Activated CD4-positive, alpha-beta T cell treated with anti-CD3 and anti-CD28 coated beads for 4 hours (primary cell): ENCODE results near the gene ZNFX1.
"Not testable (repeated sequence)": the region's sequence is repeated elsewhere in the genome, so short reads cannot be mapped to it uniquely, and the experiment has no call there.

Source experiments
- DNase-seq, 2 donors: peaks; one replicate each; pipeline ENCODE4 v3.0.0-alpha.2; 2020

The ZNFX1 gene

DNA sequence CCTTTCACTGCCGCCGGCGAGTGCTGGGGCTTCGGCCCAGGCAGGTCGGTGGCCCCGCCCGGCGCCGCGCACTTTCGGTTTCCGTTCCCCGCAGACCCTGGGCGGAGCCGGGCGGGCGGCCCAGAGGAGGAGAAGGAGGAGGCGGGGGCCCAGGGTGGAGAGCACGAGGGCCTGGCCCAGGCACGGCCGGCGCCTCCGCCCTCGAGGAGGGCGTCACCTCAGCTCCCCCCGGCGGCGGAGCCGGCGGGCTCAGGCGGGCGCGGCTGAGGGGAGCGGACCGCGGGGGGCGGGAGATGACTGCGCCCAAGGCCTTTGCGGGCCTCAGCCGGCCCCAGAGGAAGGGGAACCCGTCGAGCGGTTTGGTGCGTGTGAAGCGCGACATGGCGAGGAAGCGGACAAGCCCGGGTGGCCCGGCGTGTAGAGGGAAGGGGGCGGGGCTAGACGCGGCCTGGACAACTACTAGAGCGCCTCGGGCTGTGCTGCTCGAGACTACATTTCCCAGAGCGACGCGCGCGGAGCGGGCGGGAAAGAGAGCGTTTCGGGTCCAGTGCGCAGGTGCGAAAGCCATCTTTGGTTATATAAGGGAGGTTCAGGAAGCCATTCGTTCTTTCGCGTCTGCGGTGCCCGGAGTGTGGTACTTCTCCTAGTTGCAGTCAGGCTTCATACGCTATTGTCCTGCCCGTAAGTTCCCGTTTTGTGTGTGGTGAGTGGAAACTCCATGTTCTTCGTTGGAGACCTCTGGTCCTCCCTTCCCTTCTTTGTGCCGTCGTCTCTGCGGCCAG, at the start of gene ZNFX1:
ZNFX1 (minus strand) TSS at position 22 of the 782 bp plus-strand sequence. CDS start 2,218 bp downstream, outside the sequence.
- DNase-seq = peak; percentile 98 to 99

- no peak for DNase-seq
Observed at GRCh38 chr20:49326026-49326425, 48.2 kb upstream of the ZNFX1 start.

DNA sequence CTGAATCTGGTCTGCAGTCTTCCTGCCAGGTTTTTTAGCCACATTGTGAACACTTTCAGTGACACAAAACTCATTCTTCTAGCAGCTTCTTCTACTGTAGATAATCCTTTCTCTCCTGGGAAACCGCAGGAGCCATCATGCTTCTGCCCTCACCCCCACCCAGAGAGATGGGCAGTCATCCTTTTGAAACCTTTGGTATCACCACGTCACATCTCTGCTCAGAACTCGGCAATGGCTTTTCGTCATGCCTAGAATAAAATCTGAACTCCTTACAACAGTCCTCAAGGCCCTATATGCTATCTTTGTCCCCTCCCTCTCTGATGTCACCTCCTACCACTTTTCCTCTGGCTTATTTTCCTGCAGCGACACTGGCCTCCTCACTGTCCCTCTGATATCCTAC, 46.4 kb upstream of the ZNFX1 start:
- no peak for DNase-seq

DNA sequence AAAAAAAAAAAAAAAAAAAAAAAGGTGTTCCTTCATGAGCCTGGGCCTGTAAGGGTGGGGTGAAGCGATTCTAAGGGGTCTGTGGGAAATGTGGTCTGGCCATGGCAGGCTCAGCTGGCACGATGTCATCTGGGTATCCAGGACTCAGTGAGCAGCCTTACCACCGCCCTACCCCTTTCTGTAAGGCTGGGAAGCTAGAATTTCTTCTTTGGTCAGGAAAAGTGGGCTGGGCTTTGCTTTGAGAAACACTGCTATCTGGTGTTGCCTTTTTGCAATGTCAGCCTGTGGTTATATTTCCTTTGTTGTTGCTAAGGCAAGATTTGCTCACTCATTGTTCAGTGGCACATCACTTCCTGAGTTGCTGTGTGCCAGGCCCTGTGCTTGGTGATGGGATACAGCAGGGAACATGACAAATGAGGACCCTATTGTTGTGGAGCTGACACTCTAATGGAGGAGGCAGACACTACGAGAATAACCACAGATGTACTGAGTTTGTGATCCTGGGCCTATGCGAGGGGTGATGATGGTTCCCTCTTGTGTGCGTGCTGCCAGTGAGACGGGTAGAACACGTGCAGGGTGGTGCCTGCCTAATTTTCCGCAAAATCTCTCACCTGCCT, 45.9 kb upstream of the ZNFX1 start:
- peak; percentile 15 to 21 for DNase-seq

DNA sequence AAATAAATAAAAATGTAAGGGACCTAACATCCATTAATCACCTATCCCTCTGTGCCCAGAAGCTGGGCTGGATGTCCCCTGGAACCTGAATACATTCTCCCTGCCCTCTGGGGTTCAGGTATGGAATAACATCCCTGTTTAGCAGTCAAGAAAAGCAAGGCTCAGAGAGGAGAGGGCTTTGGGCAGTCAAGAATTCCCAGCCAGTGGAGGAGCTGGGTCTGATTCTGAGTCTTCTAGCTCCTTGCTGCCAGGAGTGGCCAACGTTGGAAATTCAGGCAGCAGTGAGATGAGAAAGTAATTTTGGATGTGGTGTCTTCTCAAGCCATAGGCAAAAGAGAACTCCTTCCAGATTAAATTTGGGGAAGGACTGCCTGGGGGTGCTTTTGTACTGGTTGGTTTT, 42.6 kb upstream of the ZNFX1 start:
- DNase-seq = no peak

DNA sequence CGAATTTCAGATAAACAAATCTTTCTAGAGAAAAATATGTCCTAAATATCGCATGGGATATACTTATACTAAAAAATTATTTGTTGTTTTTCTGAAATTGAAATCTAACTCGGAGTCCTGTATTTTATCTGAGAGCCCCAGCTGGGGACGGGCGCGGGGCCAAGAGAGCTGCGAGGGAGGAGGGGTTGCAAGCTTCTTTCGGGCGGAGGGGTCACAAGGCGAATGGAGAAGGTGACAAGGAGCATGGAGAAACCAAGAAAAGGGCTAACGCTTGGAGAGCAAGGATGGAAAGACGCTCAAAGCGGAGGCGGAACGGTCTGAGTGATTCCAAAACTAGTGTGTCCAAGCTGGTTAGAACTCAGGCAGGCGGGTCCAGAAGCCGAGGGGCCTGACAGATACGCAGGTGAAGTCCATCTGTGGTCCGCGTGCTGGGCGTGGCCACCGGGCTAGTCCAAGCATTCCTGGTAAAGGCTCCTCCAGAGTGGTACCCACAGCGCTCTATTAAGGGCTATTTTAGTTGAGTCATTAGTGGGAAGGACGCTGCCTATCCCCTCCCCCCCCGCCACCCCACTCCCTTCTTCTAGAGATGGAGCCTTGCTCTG, 41.5 kb upstream of the ZNFX1 start:
- no peak for DNase-seq

DNA sequence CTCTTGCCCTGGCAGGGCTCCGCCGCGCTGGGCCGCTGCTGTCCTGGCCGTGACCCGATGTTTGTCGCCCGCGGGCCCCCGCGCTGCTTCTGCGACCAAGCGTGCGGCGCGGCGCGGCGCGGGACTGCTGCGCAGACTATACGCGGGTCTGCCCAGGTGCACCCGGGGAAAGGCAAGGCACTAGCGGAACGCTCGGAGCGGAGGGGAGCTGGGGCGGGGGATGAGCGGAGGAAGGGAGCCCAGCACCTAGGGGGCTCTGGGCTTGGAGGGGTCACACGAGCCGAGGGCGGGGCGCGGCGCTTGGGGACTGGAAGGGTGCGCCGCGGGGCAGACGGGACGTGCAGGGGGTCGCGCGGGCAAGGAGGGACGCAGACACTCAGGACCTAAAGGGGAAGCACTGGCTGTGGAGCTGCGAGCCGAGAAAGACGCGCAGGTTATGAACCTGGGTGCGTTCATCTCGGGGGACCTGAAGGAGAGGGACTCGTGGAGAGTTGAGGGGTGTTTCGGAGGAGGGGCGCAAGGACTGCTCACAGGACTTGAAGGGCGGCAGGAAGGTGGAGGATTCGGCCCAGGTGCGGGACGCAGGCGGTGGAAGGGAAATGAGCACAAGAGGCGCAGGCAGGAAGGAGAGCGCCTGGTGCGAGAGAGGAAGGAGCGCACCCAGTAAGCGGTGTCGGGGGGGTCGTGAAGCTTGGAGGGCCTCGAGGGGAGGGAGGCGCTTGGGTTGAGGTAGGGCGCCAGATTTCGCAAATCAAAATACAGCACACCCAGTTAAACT, 40.8 kb upstream of the ZNFX1 start:
- peak in 1 of 2 donors; percentile 11 for DNase-seq

DNA sequence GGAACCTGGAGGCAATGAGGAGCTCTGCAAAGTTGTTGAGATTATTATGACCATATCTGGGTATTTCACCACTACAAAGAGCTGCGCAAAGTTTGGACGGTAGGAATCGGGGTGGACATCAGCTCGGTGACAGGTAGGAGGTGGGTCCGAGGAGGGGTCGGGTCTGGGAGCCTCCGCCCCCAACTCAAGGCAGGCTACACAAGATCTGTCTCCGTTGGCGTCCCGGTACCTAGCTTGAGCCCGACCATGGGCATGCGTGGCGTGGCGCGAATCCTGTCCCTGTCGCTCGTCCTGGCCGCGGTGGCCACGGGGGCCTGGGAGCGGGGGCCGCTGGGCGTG, 40.2 kb upstream of the ZNFX1 start:
- no peak for DNase-seq

GRCh38 chr20:49316704-49317103, 38.8 kb upstream of the ZNFX1 start:
- DNase-seq = no peak

DNA sequence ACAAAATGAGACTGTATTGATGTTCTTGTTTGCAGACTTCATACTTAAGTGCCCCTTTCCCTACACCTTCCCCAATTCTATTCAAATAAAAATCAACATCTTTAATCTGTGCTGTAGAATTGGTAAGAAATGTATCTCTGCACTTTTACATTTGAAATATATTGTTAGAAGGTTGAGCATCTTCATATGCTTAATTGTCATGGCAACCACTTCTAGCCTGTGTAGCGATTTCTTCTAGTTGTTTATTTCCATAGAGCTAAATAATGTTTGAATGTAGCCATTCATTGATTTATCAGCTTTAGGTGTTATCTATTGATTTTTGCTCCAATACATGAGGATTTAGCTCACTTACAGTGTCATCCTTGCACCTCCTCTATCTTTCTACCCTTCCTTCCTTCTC, 37.7 kb upstream of the ZNFX1 start:
- DNase-seq = no peak

DNA sequence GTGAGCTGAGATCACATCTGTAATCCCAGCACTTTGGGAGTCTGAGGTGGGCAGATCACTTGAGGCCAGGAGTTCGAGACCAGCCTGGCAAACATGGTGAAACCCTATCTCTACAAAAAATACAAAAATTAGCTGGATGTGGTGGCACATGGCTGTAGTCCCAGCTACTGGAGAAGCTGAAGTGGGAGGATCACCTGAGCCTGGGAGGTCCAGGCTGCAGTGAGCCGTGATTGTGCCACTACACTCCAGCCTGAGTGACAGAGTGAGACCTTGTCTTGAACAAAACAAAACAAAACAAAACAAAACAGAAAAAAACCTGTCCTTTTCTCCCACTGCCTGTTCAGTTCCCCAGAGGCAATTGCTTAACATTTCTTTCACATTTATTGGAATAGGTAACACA, 36.2 kb upstream of the ZNFX1 start:
- DNase-seq = not testable (repeated sequence)

DNA sequence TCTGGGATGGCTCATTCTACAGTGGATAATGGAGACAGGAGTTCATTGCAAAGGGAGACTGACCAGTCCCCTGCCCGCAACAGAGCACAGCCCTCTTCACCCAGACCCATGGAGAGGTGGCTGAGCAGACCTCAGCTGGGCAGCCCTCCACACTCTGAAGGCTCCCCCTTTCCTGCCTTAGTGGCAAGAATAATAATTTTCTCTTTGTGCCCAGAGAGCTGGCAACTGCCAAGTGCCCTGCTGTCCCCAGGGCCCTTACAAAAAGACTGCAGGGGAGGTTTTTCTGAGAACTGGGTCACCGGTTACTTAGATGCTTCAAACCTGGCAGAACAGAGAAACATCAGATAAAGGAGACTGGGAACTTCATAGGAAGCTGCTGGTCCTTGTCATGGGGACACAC, 35.4 kb upstream of the ZNFX1 start:
- no peak for DNase-seq

DNA sequence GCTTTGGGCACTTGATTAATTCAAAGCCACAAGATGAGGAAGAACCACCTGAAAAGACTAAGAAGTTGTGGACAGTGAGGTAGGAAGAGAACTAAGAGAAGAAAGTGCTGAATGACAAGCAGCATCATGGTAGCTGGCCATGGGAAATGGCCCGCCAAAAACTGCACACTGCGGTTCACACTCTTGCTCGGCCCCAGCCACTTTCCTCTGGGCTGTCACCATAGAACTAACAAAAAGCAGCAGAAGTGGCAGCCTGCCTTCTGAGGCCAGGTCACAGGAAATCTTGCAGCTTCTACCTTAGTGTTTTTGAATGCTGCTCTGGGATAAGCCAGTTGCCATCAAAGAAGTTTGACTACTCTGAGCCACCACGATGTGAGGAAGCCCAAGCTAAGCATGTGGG, 34.8 kb upstream of the ZNFX1 start:
- no peak for DNase-seq

GRCh38 chr20:49310705-49311104, 32.8 kb upstream of the ZNFX1 start:
- DNase-seq = no peak

GRCh38 chr20:49308875-49309274, 31.0 kb upstream of the ZNFX1 start:
- no peak for DNase-seq

GRCh38 chr20:49306903-49307620, 29.2 kb upstream of the ZNFX1 start:
- DNase-seq = no peak

DNA sequence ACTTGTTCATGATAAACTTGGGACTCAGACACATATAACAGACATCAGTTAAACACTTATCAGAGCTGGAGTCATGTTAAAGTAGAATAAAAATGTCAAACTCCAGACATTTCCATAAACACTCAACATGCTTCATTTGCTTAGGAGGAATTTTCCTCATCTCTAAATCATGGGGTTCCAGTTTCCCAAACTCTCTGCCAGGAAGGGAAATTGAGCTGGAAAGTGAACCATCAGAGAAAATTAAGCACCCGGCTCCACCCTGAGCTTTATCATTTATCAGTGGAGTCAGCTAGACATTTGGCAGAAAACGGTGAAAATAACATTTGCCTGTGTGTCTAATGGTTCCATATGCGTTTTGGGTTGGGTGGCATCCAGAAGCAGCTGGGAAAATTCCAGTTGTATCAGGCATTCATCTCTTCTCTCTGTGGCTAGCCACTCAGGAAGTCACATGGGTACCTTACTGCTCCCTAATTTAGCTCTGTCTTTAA, 25.3 kb upstream of the ZNFX1 start:
- no peak for DNase-seq

DNA sequence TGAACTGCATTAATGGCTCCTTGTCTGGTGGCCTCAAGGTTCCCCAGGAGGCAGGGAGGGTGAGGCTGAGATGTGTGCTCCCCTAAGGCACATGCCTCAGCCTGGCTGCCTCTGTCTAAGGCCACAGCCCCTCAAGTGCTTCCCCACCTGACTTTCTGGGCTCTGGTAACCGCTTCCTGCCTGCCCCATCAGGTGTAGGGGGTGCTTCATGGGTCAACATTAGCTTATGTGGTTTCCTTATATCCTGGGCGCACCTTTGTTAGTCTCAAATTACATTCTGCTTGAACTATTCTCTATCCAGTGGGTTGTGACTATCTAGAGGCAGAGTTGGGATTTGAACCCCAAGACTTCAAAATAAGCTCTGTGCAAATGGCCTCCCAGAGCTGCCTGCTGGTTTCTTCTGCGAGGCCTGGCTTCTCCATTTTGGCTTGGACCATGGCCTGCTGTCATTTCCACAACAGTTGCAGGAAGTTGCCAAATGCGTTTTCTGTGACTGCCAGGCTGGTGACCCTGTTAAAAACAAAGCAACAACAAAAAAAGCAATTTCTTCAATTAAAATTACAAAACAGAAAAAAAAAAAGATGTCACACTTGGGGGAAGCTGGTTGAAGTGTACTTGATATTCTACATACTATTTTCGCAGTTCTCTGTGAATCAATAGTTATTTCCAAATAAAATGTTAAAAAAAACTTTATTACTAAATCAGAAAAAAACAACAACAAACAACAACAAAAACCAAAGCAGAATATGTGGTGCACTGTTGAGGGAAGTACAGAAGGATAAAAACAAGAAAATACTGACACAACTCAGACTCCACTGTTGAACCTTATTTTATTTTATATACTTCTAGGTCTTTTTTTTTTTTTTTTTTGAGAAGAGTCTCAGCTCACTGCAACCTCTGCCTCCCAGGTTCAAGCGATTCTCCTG, 20.0 kb upstream of the ZNFX1 start:
- no peak for DNase-seq

- not testable (repeated sequence) for DNase-seq
Observed at GRCh38 chr20:49294002-49294654, 16.3 kb upstream of the ZNFX1 start.

GRCh38 chr20:49293122-49293521, 15.3 kb upstream of the ZNFX1 start:
- no peak for DNase-seq

DNA sequence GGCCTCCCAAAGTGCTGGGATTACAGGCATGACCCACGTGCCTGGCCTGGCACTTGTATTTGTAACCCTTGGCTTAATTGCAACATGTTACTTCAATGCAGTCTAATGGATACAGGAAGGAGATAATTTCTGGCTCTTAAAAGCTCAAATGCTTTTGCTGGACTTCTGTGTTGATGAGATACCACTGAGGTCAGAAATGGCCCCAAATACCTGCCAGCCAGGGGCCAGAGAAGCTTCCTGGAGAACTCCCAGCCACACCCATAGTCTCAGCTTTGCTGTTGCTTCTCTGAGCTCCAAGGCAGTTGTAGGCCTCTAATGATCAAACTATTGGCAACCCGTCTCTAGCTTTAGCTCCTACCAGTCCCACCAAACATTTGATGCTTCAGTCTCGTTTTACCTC, 14.2 kb upstream of the ZNFX1 start:
- DNase-seq = no peak
